Endothelial cell (in vitro differentiated cells): ENCODE results near the gene UBC. TPM values are rescaled to one million over a fixed set of nuclear protein-coding genes. Genes with fewer than 3 reads are reported as not detected.

Experiments used
- DNase-seq: peaks from one replicate; pipeline ENCODE4 v3.0.0; 2021; ENCODE audit warnings: low spot score
- H3K27ac Mint-ChIP-seq: one replicate; pipeline ENCODE4 v1.8.0; 2021; ENCODE audit warnings: mixed read lengths, inconsistent platforms; ENCODE audit not compliant: unreplicated experiment
- H3K27me3 Mint-ChIP-seq: one replicate; pipeline ENCODE4 v1.8.0; 2021; ENCODE audit warnings: mild to moderate bottlenecking, moderate library complexity, mixed read lengths, inconsistent platforms; ENCODE audit not compliant: unreplicated experiment
- H3K36me3 Mint-ChIP-seq: one replicate; pipeline ENCODE4 v1.8.0; 2021; ENCODE audit warnings: mild to moderate bottlenecking, low read depth, mixed read lengths, inconsistent platforms; ENCODE audit not compliant: unreplicated experiment
- H3K4me1 Mint-ChIP-seq: one replicate; pipeline ENCODE4 v1.8.0; 2021; ENCODE audit warnings: mild to moderate bottlenecking, mixed read lengths, inconsistent platforms; ENCODE audit not compliant: unreplicated experiment
- H3K4me3 Mint-ChIP-seq: one replicate; pipeline ENCODE4 v1.8.0; 2021; ENCODE audit warnings: mild to moderate bottlenecking, mixed read lengths, inconsistent platforms; ENCODE audit not compliant: unreplicated experiment
- H3K9me3 Mint-ChIP-seq: one replicate; pipeline ENCODE4 v1.8.0; 2021; ENCODE audit warnings: mixed read lengths, inconsistent platforms; ENCODE audit not compliant: unreplicated experiment
- CTCF ChIP-seq: fragments of 200-600 bp; sonication (generic); IDR thresholded peaks from one replicate; pipeline ENCODE4 v1.5.0; 2021; ENCODE audit warnings: antibody characterized with exemption; ENCODE audit not compliant: unreplicated experiment
- total RNA-seq: library from RNA; stranded (reverse); fragmentation: NEBNext Ultra II Directional; extraction: Animal tissue kit (Norgen Biotek cat#: 25700); gene quantifications from one replicate; pipeline ENCODE4 v1.2.1, GENCODE V29; 2021; ENCODE audit not compliant: unreplicated experiment

Gene UBC
- total RNA-seq, 1 donor from 2014 or later, result 765 TPM

GRCh38 chr12:124949066-124949465 lies 34.6 kb upstream of the UBC start:
- no peak overlapping the region for H3K27ac Mint-ChIP-seq

GRCh38 chr12:124947561-124948398 lies 33.3 kb upstream of the UBC start:
- no peak for TF ChIP-seq CTCF
- DNase-seq, result no peak
- Mint-ChIP-seq H3K27me3 (peaks cover 6% of the 10 kb centered on the region), H3K4me3 (no peak overlapping the region), H3K36me3 (peaks cover 11% of the 10 kb centered on the region), H3K4me1 (peaks cover 6% of the 10 kb centered on the region), H3K27ac (no peak overlapping the region), H3K9me3 (no peaks in the 10 kb centered on the region)

More at GRCh38 chr12:124949066-124949465, 34.6 kb upstream of the UBC start:
- Mint-ChIP-seq H3K27me3 (peaks cover 6% of the 10 kb centered on the region), H3K9me3 (no peaks in the 10 kb centered on the region), H3K36me3 (peaks cover 11% of the 10 kb centered on the region), H3K4me1 (peaks cover 11% of the 10 kb centered on the region), H3K4me3 (no peak overlapping the region)
- no peak for DNase-seq
- TF ChIP-seq CTCF, result no peak

- Mint-ChIP-seq H3K27me3 (peaks cover 6% of the 10 kb centered on the region), H3K9me3 (no peaks in the 10 kb centered on the region), H3K27ac (no peak overlapping the region), H3K4me1 (peaks cover 6% of the 10 kb centered on the region), H3K4me3 (no peak overlapping the region), H3K36me3 (peaks cover 11% of the 10 kb centered on the region)
- no peak for DNase-seq
- TF ChIP-seq CTCF, result no peak
Measured at GRCh38 chr12:124947013-124947412, 32.6 kb upstream of the UBC start.

GRCh38 chr12:124946447-124946793 lies 32.0 kb upstream of the UBC start:
- peaks cover 6% of the 10 kb centered on the region for H3K4me1 Mint-ChIP-seq
- H3K4me3 Mint-ChIP-seq, result peak overlapping the region; percentile 33
- H3K27ac Mint-ChIP-seq, result no peak overlapping the region
- TF ChIP-seq CTCF, result no peak
- no peaks in the 10 kb centered on the region for H3K9me3 Mint-ChIP-seq
- peaks cover 6% of the 10 kb centered on the region for H3K27me3 Mint-ChIP-seq
- H3K36me3 Mint-ChIP-seq, result peaks cover 10% of the 10 kb centered on the region
- no peak for DNase-seq

GRCh38 chr12:124941170-124941527 lies 26.7 kb upstream of the UBC start:
- Mint-ChIP-seq H3K36me3 (peaks cover under 1% of the 10 kb centered on the region), H3K27me3 (peaks cover 2% of the 10 kb centered on the region), H3K27ac (no peak overlapping the region), H3K4me1 (peaks cover 3% of the 10 kb centered on the region), H3K9me3 (no peaks in the 10 kb centered on the region), H3K4me3 (no peak overlapping the region)
- no peak for DNase-seq
- TF ChIP-seq CTCF, result no peak
